GM12891 (cell line): ENCODE results near the gene ANXA2.

Experiments used
- DNase-seq: peaks from one replicate; pipeline ENCODE4 v3.0.0; 2011; ENCODE audit warnings: low spot score; ENCODE audit not compliant: insufficient read length
- FAIRE-seq: peaks from 2 replicates; lab custom pipeline; 2011; peaks lifted over from hg19 to GRCh38; lab: Jason Lieb, UNC
- PAX5 ChIP-seq: IDR thresholded peaks from 2 replicates; pipeline ENCODE4 v1.6.1; 2011; ENCODE audit warnings: low read length, moderate library complexity, mild to moderate bottlenecking; ENCODE audit not compliant: insufficient read depth, severe bottlenecking
- POLR2A ChIP-seq: IDR thresholded peaks from 2 replicates; pipeline ENCODE4 v1.6.1; 2011; ENCODE audit warnings: low read depth, low read length, control low read depth
- POLR2AphosphoS5 ChIP-seq: IDR thresholded peaks from 2 replicates; pipeline ENCODE4 v1.6.1; 2011; ENCODE audit warnings: low read depth, low read length, control low read depth
- POU2F2 ChIP-seq: IDR thresholded peaks from 2 replicates; pipeline ENCODE4 v1.6.1; 2011; ENCODE audit warnings: low read depth, mild to moderate bottlenecking, control low read depth, low read length, moderate library complexity
- SPI1 ChIP-seq: IDR thresholded peaks from 2 replicates; pipeline ENCODE4 v1.6.1; 2011; ENCODE audit warnings: low read depth, low read length, control low read depth
- TAF1 ChIP-seq: IDR thresholded peaks from 2 replicates; pipeline ENCODE4 v1.6.1; 2011; ENCODE audit warnings: low read depth, low read length, control low read depth

Gene ANXA2

GRCh38 chr15:60358935-60359682 lies 38.7 kb downstream of the ANXA2 start:
- no peak for FAIRE-seq
- no peak for DNase-seq
- TF ChIP-seq POU2F2 (no peak), POLR2A (no peak), SPI1 (no peak)

- TF ChIP-seq POU2F2 (no peak), TAF1 (no peak), POLR2A (no peak), POLR2AphosphoS5 (no peak), PAX5 (no peak), SPI1 (no peak)
- no peak for FAIRE-seq
- no peak for DNase-seq
Measured at GRCh38 chr15:60356832-60357231, 41.0 kb downstream of the ANXA2 start.

- no peak for TF ChIP-seq PAX5
- TF ChIP-seq POLR2A, result no peak
- no peak for TF ChIP-seq SPI1
- TF ChIP-seq TAF1, result no peak
- TF ChIP-seq POU2F2, result no peak
- TF ChIP-seq POLR2AphosphoS5, result no peak
- DNase-seq, result no peak
- FAIRE-seq, result no peak
Measured at GRCh38 chr15:60355148-60355857, 42.5 kb downstream of the ANXA2 start.

- FAIRE-seq (no peak), DNase-seq (no peak)
- TF ChIP-seq POLR2AphosphoS5, result no peak
- TF ChIP-seq POLR2A, result no peak
- TF ChIP-seq PAX5, result no peak
- no peak for TF ChIP-seq SPI1
- TF ChIP-seq TAF1, result no peak
- no peak for TF ChIP-seq POU2F2
Measured at GRCh38 chr15:60353245-60353920, 44.4 kb downstream of the ANXA2 start.

- FAIRE-seq (no peak), DNase-seq (no peak)
- TF ChIP-seq POLR2AphosphoS5 (no peak), POU2F2 (no peak), SPI1 (no peak)
Measured at GRCh38 chr15:60352525-60352924, 45.3 kb downstream of the ANXA2 start.

- TF ChIP-seq SPI1, result no peak
- no peak for TF ChIP-seq POU2F2
- TF ChIP-seq TAF1, result no peak
- TF ChIP-seq POLR2AphosphoS5, result no peak
- TF ChIP-seq PAX5, result no peak
- TF ChIP-seq POLR2A, result no peak
- DNase-seq (no peak), FAIRE-seq (no peak)
Measured at GRCh38 chr15:60351066-60351465, 46.7 kb downstream of the ANXA2 start.

- TF ChIP-seq TAF1 (no peak), PAX5 (no peak), POLR2AphosphoS5 (no peak), POU2F2 (no peak), POLR2A (no peak), SPI1 (no peak)
- FAIRE-seq, result no peak
- no peak for DNase-seq
Measured at GRCh38 chr15:60350108-60350507, 47.7 kb downstream of the ANXA2 start.

GRCh38 chr15:60349589-60349988 lies 48.2 kb downstream of the ANXA2 start:
- TF ChIP-seq PAX5 (no peak), POLR2AphosphoS5 (no peak), TAF1 (no peak), POU2F2 (no peak), POLR2A (no peak), SPI1 (no peak)
- DNase-seq (no peak), FAIRE-seq (no peak)

GRCh38 chr15:60347480-60348049 lies 50.2 kb downstream of the ANXA2 start:
- TF ChIP-seq POU2F2 (no peak), POLR2AphosphoS5 (no peak)
- FAIRE-seq (no peak), DNase-seq (no peak)

- DNase-seq, result no peak
- no peak for TF ChIP-seq SPI1
- TF ChIP-seq PAX5, result no peak
- no peak for TF ChIP-seq POU2F2
- no peak for TF ChIP-seq POLR2A
- TF ChIP-seq POLR2AphosphoS5, result no peak
- no peak for TF ChIP-seq TAF1
- no peak for FAIRE-seq
Measured at GRCh38 chr15:60346653-60347052, 51.1 kb downstream of the ANXA2 start.
